ENCODE data around the gene CLEC4D.

DNA sequence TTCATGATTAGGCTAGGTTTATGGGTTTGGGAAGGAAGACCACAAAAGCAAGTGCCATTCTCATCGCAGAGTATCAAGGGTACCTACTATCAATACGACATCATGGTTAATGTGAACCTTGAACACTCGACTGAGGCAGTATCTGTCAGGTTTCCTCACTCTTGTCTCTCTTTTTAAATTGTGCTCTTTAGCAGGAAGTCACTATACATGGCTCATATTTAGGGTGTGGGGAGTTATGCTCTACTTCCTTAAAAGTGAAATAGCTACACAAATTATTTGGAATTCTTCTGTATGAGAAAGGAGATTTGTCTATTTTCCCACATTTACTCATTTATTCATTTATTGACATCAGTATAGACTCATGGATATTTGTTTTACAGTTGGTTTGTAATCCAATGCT lies 33.3 kb downstream of the CLEC4D start:
- TF ChIP-seq SP1 (IDR thresholded peaks at IDR 0.05) (no peak), LEF1 (IDR thresholded peaks at IDR 0.05; ENCODE audit: borderline replicate concordance) (no peak), ARNT (IDR thresholded peaks at IDR 0.05) (no peak), TARDBP (IDR thresholded peaks at IDR 0.05) (no peak), NFRKB (IDR thresholded peaks at IDR 0.05) (no peak), BHLHE40 (IDR thresholded peaks at IDR 0.05; ENCODE audit: borderline replicate concordance) (no peak), FOXA1 (IDR thresholded peaks at IDR 0.05) (no peak), L3MBTL2 (conservative IDR thresholded peaks at IDR 0.05) (no peak), FOXM1 (IDR thresholded peaks at IDR 0.05; ENCODE audit: borderline replicate concordance) (no peak), SUZ12 (IDR thresholded peaks at IDR 0.05) (no peak), HDGF (IDR thresholded peaks at IDR 0.05; ENCODE audit: borderline replicate concordance) (no peak), CTBP1 (IDR thresholded peaks at IDR 0.05; ENCODE audit: borderline replicate concordance) (no peak)
